Astrocyte (in vitro differentiated cells and primary cell): Measurements from ENCODE around the gene LRRC63. TPM values are rescaled to one million over a fixed set of nuclear protein-coding genes. Genes with fewer than 3 reads are reported as not detected.

Experiments
- DNase-seq: peaks from one replicate; pipeline ENCODE4 v3.0.0-alpha.2; 2010; ENCODE audit warnings: low read depth
- FAIRE-seq: peaks from 2 replicates; lab custom pipeline; 2011; peaks lifted over from hg19 to GRCh38; lab: Jason Lieb, UNC
- H2AFZ ChIP-seq: 2 replicates; pipeline ENCODE4 v1.6.0; 2012; ENCODE audit warnings: low read depth, low read length, inconsistent platforms
- H3K27ac ChIP-seq: 2 replicates; pipeline ENCODE4 v1.5.1; 2011; ENCODE audit warnings: low read depth, low read length, inconsistent platforms
- H3K27me3 ChIP-seq: 2 replicates; pipeline ENCODE4 v1.6.0; 2011; ENCODE audit warnings: low read length, inconsistent platforms; ENCODE audit not compliant: insufficient read depth
- H3K36me3 ChIP-seq: 2 replicates; pipeline ENCODE4 v1.5.1; 2011; ENCODE audit warnings: low read length, inconsistent platforms; ENCODE audit not compliant: insufficient read depth
- H3K4me1 ChIP-seq: 2 replicates; pipeline ENCODE4 v1.5.1; 2011; ENCODE audit warnings: low read length, inconsistent platforms; ENCODE audit not compliant: insufficient read depth
- H3K4me2 ChIP-seq: 2 replicates; pipeline ENCODE4 v1.6.0; 2012; ENCODE audit warnings: low read length, inconsistent platforms
- H3K4me3 ChIP-seq: 2 replicates; pipeline ENCODE4 v1.5.1; 2011; ENCODE audit warnings: low read depth, mild to moderate bottlenecking, low read length, inconsistent platforms; ENCODE audit not compliant: insufficient read depth
- H3K79me2 ChIP-seq: 2 replicates; pipeline ENCODE4 v1.6.0; 2012; ENCODE audit warnings: mild to moderate bottlenecking, low read length, inconsistent platforms; ENCODE audit not compliant: insufficient read depth
- H3K9ac ChIP-seq: 2 replicates; pipeline ENCODE4 v1.6.0; 2012; ENCODE audit warnings: mild to moderate bottlenecking, low read length, inconsistent platforms
- H3K9me3 ChIP-seq: 2 replicates; pipeline ENCODE4 v1.5.1; 2012; ENCODE audit warnings: low read depth, mild to moderate bottlenecking, low read length, inconsistent platforms; ENCODE audit not compliant: insufficient read depth
- H4K20me1 ChIP-seq: 2 replicates; pipeline ENCODE4 v1.6.0; 2012; ENCODE audit warnings: low read length, inconsistent platforms; ENCODE audit not compliant: insufficient read depth
- H3K27ac Mint-ChIP-seq: one replicate; pipeline ENCODE4 v1.8.0; 2021; ENCODE audit warnings: mild to moderate bottlenecking, mixed read lengths; ENCODE audit not compliant: unreplicated experiment
- H3K27me3 Mint-ChIP-seq: one replicate; pipeline ENCODE4 v1.8.0; 2021; ENCODE audit warnings: low read depth, mixed read lengths; ENCODE audit not compliant: unreplicated experiment
- H3K36me3 Mint-ChIP-seq: one replicate; pipeline ENCODE4 v1.8.0; 2021; ENCODE audit warnings: low read depth, mixed read lengths; ENCODE audit not compliant: unreplicated experiment
- H3K4me1 Mint-ChIP-seq: one replicate; pipeline ENCODE4 v1.8.0; 2021; ENCODE audit warnings: low read depth, mixed read lengths; ENCODE audit not compliant: unreplicated experiment
- H3K4me3 Mint-ChIP-seq: one replicate; pipeline ENCODE4 v1.8.0; 2021; ENCODE audit warnings: mild to moderate bottlenecking, moderate library complexity, mixed read lengths; ENCODE audit not compliant: unreplicated experiment
- H3K9me3 Mint-ChIP-seq: one replicate; pipeline ENCODE4 v1.8.0; 2021; ENCODE audit warnings: mild to moderate bottlenecking, mixed read lengths; ENCODE audit not compliant: unreplicated experiment
- EZH2 ChIP-seq: IDR thresholded peaks from 2 replicates; pipeline ENCODE4 v1.6.1; 2012; ENCODE audit warnings: mild to moderate bottlenecking, low read length, inconsistent platforms; ENCODE audit not compliant: insufficient read depth
- total RNA-seq: library from RNA; stranded (reverse); gene quantifications from 2 replicates; pipeline ENCODE4 v1.2.1, GENCODE V29; 2021
- TF ChIP-seq, protein P1 (sequence below): IDR thresholded peaks from 2 replicates; pipeline ENCODE4 v1.5.1; 2011; ENCODE audit warnings: low read depth, mild to moderate bottlenecking, inconsistent platforms, low read length, moderate library complexity; ENCODE audit not compliant: insufficient read depth

Gene LRRC63
- total RNA-seq, 1 donor from 2014 or later: not detected

DNA sequence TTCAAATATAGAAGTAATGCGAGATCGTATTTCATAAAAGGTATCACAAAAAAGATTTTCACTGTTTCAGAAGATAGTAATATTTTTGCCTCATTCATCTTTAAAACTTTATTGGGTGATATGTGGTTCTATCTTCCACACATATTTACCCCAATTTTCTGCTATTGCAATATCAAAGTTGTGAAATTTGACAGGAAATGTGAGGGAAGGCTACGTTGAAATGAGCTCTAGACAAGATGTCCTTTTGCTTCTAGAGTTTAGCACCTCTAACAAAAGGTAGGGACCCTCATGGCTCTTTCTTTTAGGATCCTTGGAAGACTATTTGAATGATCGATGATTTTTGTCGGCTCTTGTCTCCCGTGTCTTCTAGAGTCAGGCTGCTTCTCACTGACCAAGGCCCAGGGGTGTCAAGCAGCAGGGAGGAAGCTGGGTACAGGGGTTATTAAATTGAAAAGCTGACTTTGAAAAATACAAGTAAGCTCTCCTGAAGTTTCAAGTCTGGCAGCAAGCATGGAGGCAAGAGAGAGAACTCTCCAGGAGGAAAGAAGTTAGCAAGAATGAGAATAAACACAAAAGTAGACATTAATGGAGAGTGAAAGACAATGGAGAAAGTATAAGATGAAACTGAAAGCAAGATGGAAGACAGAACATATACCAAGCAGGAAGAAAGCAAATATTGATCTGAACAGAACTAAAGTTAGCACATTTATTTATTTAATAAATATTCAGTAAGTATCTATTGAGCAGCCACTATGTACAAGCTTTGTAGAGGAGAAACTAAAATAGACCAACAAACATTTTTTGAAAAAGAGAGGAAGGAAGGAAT, 101.9 kb downstream of the LRRC63 start:
- Histone ChIP-seq H3K79me2 (no peaks in the 10 kb centered on the region), H3K27me3 (peaks cover 9% of the 10 kb centered on the region), H3K9me3 (no peaks in the 10 kb centered on the region), H2AFZ (no peak overlapping the region), H4K20me1 (no peaks in the 10 kb centered on the region), H3K9ac (no peak overlapping the region), H3K4me1 (no peaks in the 10 kb centered on the region), H3K36me3 (no peaks in the 10 kb centered on the region), H3K4me2 (no peak overlapping the region), H3K4me3 (no peak overlapping the region), H3K27ac (no peak overlapping the region)
- no peak for FAIRE-seq
- no peak for DNase-seq
- no peaks in the 10 kb centered on the region for H3K27me3 Mint-ChIP-seq
- no peaks in the 10 kb centered on the region for H3K4me1 Mint-ChIP-seq
- no peak overlapping the region for H3K27ac Mint-ChIP-seq
- H3K4me3 Mint-ChIP-seq: no peak overlapping the region
- H3K9me3 Mint-ChIP-seq: peaks cover 3% of the 10 kb centered on the region
- H3K36me3 Mint-ChIP-seq: no peaks in the 10 kb centered on the region
- TF ChIP-seq, protein P1, sequence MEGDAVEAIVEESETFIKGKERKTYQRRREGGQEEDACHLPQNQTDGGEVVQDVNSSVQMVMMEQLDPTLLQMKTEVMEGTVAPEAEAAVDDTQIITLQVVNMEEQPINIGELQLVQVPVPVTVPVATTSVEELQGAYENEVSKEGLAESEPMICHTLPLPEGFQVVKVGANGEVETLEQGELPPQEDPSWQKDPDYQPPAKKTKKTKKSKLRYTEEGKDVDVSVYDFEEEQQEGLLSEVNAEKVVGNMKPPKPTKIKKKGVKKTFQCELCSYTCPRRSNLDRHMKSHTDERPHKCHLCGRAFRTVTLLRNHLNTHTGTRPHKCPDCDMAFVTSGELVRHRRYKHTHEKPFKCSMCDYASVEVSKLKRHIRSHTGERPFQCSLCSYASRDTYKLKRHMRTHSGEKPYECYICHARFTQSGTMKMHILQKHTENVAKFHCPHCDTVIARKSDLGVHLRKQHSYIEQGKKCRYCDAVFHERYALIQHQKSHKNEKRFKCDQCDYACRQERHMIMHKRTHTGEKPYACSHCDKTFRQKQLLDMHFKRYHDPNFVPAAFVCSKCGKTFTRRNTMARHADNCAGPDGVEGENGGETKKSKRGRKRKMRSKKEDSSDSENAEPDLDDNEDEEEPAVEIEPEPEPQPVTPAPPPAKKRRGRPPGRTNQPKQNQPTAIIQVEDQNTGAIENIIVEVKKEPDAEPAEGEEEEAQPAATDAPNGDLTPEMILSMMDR: no peak
- TF ChIP-seq EZH2: no peak

DNA sequence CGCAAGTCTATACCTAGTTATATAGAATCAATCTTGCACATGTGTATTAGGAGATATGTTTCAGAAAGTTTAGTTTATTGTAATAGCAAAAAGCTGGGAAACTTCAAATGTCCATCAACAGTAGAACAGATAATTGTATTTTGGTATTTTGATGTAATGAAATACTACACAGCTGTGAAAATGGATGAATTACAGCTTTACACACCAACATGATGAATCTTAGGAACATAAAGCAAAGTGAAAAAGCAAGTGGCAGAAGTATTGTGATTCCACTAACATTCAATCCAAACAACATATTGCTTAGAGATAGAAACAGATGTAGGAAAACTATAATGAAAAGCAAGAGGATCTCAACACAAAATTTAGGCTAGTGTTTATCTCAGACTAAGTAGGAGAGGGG, 102.9 kb downstream of the LRRC63 start:
- H3K79me2 ChIP-seq: no peaks in the 10 kb centered on the region
- H3K27me3 ChIP-seq: peaks cover 9% of the 10 kb centered on the region
- no peak overlapping the region for H3K9ac ChIP-seq
- no peak overlapping the region for H3K4me2 ChIP-seq
- Mint-ChIP-seq H3K27ac (no peak overlapping the region), H3K4me1 (no peaks in the 10 kb centered on the region), H3K4me3 (no peak overlapping the region), H3K27me3 (no peaks in the 10 kb centered on the region), H3K36me3 (no peaks in the 10 kb centered on the region), H3K9me3 (peaks cover 3% of the 10 kb centered on the region)
- no peaks in the 10 kb centered on the region for H3K9me3 ChIP-seq
- H4K20me1 ChIP-seq: no peaks in the 10 kb centered on the region
- no peak for DNase-seq
- H3K36me3 ChIP-seq: no peaks in the 10 kb centered on the region
- H3K27ac ChIP-seq: no peak overlapping the region
- no peaks in the 10 kb centered on the region for H3K4me1 ChIP-seq
- H3K4me3 ChIP-seq: no peak overlapping the region
- H2AFZ ChIP-seq: no peak overlapping the region
- no peak for FAIRE-seq
- TF ChIP-seq, protein P1: no peak
- TF ChIP-seq EZH2: no peak

DNA sequence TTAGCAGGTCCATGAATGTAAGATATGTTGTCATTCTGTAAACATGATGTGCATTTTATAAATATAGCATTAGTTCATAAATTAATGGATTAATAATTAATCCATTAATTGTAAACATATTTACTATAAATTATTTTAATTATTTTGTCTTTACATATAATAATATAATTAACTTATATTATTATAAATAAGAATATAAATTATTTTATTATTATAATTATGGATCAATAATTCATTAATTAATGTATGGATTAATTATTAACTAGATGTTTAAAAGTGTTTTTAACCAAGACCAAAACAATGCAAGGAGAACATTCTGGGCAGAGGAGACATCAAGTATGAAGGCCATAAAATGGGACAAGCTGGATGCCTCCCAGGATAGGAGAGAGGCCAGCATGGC, 103.3 kb downstream of the LRRC63 start:
- H3K27ac ChIP-seq: no peak overlapping the region
- H3K36me3 ChIP-seq: no peaks in the 10 kb centered on the region
- H3K27me3 ChIP-seq: peaks cover 9% of the 10 kb centered on the region
- H3K79me2 ChIP-seq: no peaks in the 10 kb centered on the region
- H3K9me3 ChIP-seq: no peaks in the 10 kb centered on the region
- TF ChIP-seq, protein P1: no peak
- TF ChIP-seq EZH2: no peak
- no peak overlapping the region for H3K4me3 Mint-ChIP-seq
- FAIRE-seq (no peak), DNase-seq (no peak)
- no peaks in the 10 kb centered on the region for H3K4me1 Mint-ChIP-seq
- no peaks in the 10 kb centered on the region for H3K36me3 Mint-ChIP-seq
- no peak overlapping the region for H3K27ac Mint-ChIP-seq
- H3K4me1 ChIP-seq: no peaks in the 10 kb centered on the region
- no peaks in the 10 kb centered on the region for H3K9me3 Mint-ChIP-seq
- no peak overlapping the region for H2AFZ ChIP-seq
- H3K9ac ChIP-seq: no peak overlapping the region
- H4K20me1 ChIP-seq: no peaks in the 10 kb centered on the region
- no peaks in the 10 kb centered on the region for H3K27me3 Mint-ChIP-seq
- no peak overlapping the region for H3K4me3 ChIP-seq
- H3K4me2 ChIP-seq: no peak overlapping the region
